Smooth muscle cell of the brain vasculature (primary cell): ENCODE results near the gene SCN3B.
A peak's percentile ranks its signal among the peaks of the same experiment; 100 is the strongest.

Source experiments
- DNase-seq: peaks from one replicate; pipeline ENCODE4 v3.0.0-alpha.2; 2012; ENCODE audit warnings: low read depth, low spot score

SCN3B gene

DNA sequence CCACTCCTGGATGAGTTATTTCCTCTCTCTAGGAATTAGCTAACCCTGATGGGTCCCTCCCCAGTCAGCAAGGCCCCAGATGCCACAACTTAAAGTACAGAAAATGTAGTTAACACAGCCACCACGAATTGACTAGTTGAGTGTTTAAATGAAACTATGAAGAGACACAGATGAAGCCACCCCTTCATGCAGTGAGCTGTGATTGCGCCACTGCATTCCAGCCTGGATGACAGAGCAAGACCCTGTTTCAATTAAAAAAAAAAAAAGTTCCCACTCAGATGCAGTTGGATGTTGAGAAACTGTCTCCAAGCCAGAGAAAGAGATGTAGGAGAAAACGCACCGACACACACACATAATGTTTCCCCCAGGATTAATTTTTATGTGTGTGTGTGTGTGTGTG is 53.3 kb downstream of the SCN3B start:
- no peak for DNase-seq

DNA sequence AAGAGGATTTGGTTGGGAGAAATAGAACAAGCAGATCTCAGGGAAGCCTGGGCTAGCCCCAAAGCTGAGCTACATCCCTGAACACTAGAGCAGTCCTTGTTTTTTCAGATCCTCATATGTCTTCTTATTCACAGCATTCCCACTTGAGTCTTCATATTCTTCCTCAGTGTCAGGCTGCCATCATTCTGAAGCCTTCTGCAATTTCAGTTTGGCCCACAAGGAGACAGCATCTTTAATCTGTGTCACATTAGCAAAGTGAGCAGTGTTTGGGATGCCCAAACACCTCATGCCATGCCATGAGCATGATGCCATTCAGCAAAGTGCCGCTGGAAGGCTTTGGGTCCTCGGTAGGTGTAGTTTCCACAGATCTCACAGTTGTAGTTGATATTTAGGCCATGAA is 56.6 kb downstream of the SCN3B start:
- no peak for DNase-seq

DNA sequence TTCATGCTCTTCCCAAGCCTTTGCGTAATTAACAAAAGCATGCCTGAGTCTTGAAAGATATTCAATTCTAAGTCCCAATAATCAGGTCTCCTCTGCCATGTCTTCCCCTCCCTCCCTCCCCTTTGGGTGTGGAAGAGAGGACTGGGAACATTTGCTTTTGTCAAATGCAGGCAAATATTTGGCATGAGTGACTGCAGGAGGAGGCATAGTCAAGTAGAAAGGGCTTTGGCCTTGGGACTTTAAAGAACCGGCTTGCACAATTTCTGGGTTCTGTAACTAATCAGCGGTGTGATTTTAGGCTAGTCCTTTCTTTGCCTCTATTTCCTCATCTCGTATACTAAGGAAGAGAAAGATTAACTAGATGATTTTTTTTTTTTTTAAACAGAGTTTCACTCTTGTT is 59.5 kb downstream of the SCN3B start:
- no peak for DNase-seq

DNA sequence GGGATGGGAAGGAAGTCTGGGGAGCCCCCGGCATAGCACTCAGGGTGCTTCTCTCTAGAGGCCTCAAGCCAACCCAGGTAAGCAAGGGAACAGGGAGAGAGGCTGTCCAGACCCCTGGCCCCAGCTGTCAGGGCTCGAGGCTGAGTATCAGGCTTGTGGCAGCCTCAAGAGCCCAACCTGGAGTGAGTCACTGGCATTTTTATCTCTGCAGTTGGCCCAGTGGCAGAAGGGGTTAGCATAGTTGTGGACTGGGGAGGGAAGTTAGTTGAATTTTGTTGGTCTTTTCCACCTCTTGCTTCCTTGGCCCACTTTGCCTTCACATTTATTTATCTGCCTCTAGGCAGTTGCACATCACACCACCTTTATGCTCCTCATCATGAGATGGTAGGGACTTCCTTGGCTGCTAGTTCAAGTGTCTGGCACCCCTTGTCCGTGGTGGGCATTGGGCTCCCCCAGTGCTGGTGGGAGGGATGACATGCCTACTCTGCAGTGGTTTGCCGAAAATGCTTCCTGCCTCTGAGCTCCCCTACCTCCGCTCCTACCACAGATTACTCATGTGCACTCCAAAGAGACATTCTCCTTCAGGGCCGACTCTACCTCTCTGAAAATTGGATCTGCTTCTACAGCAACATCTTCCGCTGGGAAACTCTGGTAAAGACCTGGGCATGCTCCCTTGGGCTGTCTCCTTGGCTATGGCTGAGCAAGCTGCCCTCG is 60.1 kb downstream of the SCN3B start:
- no peak for DNase-seq

DNA sequence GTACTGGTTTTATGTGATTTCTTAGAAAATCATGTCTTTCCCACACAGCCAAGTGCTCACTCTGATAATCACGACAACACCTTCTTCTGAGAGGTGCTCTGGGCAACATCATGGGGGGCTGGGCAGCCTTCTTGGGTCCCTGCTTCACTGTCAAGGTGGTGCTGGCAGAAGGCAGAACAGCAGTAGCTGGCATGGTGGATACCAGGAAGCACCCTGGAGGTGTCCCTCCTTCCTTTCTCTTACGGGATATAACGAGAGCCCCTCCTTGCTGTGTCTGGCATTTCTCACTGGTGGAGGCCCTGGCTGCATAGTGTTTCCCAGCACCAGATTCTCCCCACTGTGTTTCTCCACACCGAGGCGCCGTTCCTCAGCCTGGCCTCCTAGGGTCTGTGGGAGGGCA is 60.9 kb downstream of the SCN3B start:
- no peak for DNase-seq

DNA sequence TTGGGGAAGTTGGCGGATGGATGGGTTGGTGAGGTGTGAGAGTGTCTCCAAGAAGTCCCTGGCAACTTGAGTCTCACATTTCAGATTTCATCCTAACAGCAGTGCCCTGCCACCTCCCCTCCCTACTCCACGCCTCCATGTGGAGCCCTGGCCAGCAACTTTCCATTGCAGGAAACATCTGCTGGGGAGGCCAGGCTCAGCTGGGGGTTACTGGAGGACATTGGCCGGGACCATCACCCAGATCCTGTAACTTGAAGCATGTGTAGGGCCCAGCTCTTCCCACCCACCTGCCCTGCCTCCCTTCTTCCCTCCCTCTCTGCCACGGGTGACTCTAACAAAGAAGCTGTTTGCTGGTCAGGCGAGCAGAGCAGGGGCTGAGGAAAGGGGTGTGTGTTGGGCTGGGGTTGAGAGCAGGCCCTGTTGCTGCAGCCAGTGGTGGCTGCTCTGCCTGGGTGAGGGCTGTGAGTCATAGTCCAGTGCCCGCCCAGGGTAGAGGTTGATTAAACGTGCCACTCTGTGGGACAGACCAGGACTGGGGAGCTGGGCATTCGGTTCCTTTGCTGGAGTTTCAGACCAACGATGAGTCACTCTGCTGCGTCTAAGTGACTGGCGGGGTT is 64.0 kb downstream of the SCN3B start:
- DNase-seq: peak; percentile 21

DNA sequence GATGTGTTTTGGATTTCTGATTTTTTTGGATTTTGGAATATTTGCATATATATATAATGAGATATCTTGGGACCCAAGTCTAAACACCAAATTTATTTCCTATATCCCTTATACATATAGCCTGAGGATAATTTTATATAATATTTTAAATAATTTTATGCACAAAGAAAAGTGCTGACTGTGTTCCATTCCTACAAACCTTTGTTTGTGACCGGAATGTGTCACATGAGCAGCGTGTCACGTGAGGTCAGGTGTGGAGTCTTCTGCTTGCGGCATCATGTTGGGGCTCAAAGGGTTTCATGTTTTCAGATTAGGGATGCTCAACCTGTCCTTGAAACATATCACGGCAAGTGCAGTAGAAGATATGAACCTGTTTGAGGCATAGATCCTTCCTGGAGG is 65.6 kb downstream of the SCN3B start:
- no peak for DNase-seq

DNA sequence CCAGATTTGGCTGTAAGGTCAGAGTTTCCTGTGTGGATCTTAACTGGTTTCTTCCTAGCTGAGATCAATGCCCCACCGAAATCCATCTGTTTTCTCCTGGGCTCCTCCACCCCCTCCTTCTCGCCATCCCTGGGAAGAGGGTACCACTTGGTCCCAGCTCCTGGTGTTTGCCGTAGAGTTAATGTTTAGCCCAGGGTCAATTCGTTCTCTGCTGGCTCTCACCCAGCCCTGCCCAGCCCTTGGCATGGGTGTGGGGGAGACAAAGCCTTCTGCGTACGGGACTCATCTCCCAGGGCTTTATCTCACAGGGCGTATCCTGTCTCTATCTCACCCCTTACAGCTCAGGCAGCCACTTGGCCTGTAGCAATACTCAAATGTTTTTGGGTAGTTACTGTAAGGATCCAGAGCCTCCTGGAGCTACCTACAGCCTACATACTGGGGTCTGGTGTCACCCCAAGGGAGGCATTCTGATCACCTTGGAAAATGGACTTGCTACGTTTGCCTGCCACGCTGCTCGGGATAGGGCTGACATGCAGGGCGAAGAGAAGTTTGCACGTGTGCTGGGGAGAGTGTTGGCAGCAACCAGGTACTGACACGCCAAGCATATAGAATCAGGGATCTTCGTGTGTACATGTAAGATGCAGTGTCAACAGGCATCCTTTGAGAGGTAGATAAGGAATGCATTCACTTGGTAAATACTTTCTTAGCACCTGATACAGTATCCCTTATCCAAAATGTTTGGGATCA is 66.1 kb downstream of the SCN3B start:
- no peak for DNase-seq

DNA sequence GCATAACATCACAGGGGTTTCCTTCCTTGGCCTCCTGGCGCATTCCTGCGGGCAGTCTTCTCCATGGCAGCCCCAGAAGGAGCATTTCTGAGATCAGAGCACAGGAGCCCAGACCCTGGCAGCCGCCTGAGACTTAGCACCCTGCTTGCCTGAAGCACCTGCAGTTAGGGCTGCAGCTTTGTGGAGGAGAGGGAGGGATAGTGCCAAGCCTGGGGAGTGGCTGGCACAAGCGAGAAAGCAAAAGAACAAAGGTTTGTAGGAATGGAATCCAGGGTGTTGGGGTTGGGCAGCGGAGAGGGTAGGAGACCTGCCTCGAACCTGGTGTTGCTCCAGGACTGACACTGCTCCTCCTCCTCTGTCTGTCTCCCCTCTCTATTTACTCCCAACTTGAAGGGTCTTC is 66.9 kb downstream of the SCN3B start:
- DNase-seq: no peak

DNA sequence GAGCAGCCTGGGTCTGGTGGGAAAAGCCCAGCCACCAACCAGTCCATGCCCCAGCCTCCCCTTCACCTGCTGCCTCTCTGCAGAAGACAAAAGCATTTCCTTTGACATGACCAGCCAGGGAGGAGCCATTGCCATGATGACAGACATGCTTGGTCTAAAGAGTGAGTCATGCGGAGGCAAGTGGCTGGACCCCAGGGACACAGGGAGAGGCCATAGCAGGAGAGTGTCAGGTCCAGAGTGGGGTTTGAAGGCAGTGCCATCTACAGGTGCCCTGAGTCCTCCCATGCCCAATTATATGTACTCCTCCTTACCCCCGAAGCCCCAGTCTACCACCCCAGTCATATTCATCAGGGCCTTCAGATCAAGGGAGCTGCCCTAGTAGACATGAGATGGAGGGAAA is 67.4 kb downstream of the SCN3B start:
- DNase-seq: no peak

DNA sequence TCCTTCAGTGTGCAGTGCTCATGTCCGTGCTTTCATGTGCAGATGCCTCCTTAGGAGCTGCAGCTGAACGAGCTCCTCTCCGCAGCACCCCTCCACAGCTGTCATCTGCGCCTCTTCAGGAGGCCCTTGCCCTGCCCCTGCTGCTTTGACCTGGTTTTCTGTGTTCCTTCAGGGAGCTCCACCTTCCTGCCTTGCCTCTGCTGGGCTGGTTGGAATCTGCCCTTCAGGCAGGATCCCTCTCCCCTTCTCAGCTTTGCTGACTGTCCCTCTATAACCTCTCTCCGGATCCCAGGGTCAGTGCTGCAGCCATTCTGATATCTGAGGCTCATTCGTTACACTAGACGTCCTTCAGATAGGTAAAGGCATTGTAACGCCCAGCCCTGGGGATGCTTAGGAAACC is 67.9 kb downstream of the SCN3B start:
- no peak for DNase-seq

DNA sequence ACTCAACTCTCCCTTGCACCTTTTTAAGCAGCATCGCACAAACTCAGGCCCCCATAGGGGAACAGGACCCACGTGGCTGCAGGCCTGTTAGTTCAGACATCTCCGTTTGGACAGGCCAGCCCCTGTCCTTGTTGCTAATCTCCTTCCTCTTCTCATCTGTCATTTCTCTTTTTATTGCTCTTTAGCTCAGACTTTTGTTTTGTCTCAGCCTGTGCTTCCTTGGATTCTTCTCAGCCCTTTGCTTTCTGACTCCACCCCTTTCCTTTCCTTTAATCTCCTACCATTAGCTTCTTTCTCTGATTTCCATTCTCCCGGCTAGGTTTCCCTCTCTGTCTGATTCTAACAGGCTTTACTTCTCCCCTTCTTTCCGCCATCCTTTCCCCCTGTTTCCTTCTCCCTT is 68.7 kb downstream of the SCN3B start:
- DNase-seq: no peak

DNA sequence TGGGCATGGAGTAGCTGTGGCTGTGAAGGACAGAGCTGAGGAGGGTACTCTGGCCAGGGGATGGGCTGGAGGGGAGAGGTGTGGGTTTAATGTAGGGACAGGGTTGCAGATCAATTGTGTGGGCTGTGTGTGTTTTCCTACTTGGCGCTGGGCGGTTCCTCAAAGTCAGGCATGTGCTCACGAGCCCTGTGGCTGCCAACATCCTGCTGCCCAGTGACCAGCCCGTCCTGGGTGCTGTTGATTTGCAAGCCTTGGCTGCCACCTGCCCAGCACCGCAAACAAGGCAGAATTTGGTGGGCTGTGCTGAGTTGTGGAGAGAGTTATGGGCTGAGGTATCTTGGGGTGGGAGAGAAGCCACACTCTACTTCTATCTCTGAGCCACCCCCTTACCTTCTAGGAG is 69.2 kb downstream of the SCN3B start:
- DNase-seq: no peak

DNA sequence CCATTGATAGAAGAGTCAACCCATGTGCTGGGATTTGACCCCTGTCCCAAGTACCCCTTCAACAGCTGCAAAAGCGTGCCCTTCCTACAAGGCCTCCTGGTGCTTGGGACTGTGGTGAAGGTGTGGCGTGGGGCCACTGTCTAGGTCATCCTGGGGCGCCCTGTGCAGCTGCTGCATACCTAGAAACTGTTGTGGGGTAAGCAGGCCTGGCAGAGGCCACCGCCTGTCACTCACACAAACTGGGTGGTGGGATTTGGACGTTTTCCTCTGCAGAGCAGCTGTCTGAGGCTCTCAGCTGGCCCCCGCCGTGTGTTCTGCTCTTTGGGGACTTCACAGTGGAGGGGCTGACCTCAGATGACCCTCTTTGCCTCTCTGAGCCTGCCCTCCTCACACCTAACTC is 69.7 kb downstream of the SCN3B start:
- DNase-seq: no peak

DNA sequence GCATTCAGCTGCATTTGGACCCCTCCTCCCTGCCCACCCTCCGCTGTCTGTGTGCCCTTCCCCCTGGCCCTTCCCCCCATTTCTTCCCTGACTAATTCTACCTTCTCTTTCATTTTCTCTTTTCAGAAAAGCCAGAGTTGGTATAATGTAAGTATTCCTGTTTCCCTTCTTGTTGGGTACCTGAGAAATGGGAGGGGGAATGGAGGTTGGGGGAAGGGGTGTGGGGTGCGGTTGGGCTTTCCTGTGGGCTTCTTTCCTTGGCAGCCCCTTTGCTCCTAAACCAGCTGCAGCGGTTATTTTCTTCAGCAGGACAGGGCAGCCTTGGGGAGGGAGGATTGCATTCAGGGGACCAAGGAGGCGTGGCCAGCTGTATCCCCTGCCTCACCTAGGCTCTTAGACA is 70.2 kb downstream of the SCN3B start:
- DNase-seq: no peak

DNA sequence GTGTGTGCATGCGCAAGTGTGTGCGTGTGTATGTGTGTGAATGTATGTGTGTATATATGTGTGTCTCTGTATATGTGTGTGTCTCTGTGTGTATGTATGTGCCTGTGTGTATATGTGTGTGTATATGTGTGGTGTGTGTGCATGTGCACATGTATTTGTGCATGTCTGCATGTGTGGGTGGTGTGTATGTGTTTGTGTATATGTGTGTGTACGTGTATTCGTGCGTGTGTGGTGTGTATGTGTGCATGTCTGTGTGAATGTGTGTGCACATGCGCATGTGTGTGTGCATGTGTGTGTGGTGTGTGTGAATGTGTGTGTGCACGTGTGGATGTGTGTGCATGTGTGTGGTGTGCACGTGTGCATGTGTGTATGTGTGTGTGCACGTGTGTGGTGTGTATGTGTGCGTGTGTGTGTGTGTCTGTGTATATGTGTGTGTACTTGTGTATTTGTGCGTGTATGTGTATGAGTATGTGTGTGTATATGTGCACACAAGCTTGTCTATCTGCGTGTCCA is 71.4 kb downstream of the SCN3B start:
- no peak for DNase-seq

DNA sequence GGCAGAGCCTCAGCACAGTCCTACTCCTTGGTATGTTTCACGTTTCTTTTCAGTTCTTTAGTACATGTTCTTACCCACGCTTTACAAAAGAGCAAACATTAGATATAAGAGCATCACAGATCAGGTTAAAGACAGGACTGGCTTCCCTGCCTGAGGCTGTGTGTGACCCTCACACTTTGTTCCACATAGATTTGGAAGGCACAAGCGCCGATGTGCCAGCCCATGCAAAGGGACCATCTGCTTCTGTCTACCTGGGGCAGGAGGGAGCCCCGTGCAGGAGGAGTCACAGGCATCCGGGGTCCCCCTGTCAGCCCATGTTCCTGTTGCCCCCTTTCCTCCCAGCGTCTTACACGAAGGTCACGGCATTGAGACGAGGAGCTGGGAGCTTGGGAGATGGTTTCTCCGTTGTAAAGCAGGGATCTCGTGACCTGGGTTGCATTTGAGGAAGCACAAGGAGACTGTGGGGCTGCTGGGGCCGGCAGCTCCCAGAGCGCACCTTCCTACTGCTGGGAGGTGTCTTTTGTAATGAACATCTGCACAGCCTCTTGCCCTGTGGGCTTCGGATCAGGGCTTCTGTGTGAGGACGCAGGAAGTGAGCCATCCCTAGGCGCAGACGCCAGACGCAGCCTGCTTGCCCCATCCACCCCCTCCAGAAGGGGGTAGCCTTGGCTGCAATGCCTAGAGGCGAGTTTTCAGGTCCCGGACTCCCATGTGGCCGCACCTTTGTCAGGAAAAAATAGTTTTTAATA is 72.6 kb downstream of the SCN3B start:
- DNase-seq: no peak

DNA sequence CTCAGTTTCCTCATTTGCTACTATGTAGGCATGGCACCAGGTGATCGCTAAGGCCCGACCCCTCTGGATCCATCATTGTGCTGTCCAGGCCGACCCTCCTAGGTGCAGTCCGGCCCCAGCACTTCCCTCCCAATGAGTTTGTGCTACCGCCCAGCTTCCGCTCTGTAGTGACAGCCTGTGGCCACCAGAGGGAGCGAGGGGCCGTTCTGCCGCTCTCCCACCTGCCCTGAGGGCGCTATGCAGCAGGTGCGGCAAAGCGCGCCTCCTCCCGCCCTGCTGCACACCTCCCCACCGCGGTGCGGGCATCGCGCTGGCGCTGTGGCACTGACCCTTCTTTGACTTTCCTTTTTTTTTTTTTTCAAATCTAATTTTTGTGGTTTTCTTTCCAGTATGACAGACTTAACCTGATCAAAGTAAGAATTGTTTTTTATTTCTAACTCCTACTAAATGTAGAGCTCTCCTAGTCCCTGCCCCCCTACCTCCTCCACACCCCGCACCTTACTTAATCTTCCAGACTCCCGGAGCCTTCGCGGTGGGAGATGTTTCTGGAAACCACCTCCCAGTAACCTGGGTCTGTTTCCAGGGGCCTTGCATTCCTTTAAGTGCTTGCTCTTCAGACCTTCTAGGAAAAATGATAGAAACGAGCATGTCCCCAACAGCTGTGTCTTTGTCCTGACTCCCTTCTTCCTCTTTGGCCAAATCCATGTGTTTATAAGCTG is 73.7 kb downstream of the SCN3B start:
- DNase-seq: no peak

DNA sequence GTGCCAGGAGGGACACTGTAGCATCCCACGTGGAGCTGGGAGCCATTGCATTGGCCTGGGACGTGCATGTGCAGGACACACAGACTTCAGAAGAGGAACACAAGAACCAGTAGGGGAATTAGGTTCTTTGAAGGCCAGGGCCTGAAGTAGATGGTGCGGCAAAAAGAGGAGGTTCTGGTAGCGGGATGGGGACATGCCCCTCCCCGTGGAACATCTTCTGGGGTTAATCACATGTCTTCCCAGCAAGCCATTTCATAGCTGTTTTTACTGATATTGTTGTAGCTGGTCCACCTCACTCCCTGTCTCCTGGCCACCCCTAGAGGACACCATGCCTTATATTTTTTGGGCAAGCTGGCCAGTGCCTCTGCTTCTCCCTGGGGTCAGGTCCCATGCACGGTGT is 74.3 kb downstream of the SCN3B start:
- no peak for DNase-seq

DNA sequence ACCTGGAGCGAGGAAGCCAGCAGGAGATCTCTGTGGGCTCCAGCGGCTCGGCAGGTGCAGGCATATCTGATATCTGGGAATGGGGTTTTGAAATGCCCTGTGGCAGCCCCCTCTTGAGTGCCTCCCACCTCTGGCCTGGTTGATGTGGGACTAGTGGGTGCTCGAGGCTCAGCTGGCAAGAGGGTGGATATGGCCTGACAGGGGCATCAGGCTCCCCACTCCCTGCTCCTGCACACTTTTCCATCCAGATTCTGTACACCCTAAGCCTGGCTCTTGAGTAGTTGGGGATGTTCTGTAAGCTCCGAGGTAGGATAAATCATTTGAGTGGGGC is 75.0 kb downstream of the SCN3B start:
- no peak for DNase-seq
